OCI-LY7 (cell line): ENCODE results near the gene LHX3. TPM values are rescaled to one million over a fixed set of nuclear protein-coding genes. Genes with fewer than 3 reads are reported as not detected.

Experiments used
- BruUV-seq: library from RNA; stranded (reverse); fragments of 400-500 nt; replicated peaks from 2 replicates; lab custom pipeline; 2021; lab: Mats Ljungman, UMichigan
- CTCF ChIA-PET: fragments of 300-600 bp; sonication (Branson Sonifier 250); formaldehyde crosslinking; loops from one replicate; lab custom pipeline; 2022; ENCODE audit warnings: antibody characterized with exemption; ENCODE audit not compliant: unreplicated experiment; lab: Charles Lee
- POLR2A ChIA-PET: fragments of 300-600 bp; sonication (Branson Sonifier 250); formaldehyde crosslinking; loops from one replicate; lab custom pipeline; 2022; ENCODE audit warnings: antibody characterized with exemption; lab: Charles Lee
- DNase-seq: peaks from one replicate; pipeline ENCODE4 v3.0.0-alpha.2; 2015; ENCODE audit warnings: low spot score
- H2AFZ ChIP-seq: fragments of 200-600 bp; sonication (generic), shearing (Covaris generic); 2 replicates; pipeline ENCODE4 v1.6.1; 2014; ENCODE audit warnings: mild to moderate bottlenecking, antibody characterized with exemption, low read length, moderate library complexity
- H3K27ac ChIP-seq: fragments of 200-600 bp; sonication (generic); 2 replicates; pipeline ENCODE4 v1.5.1; 2014; ENCODE audit warnings: mixed run types, low read depth, mild to moderate bottlenecking, moderate library complexity, low read length, inconsistent platforms; ENCODE audit not compliant: poor library complexity, severe bottlenecking
- H3K36me3 ChIP-seq: fragments of 200-600 bp; sonication (generic); 2 replicates; pipeline ENCODE4 v1.6.1; 2014; ENCODE audit warnings: mild to moderate bottlenecking, antibody characterized with exemption, low read length, moderate library complexity, mixed read lengths; ENCODE audit not compliant: insufficient read depth
- H3K4me1 ChIP-seq: fragments of 200-600 bp; sonication (generic); 2 replicates; pipeline ENCODE4 v1.5.1; 2014; ENCODE audit warnings: mild to moderate bottlenecking, low read length; ENCODE audit not compliant: insufficient read depth, poor library complexity, severe bottlenecking
- H3K4me2 ChIP-seq: fragments of 200-600 bp; sonication (generic); 2 replicates; pipeline ENCODE4 v1.6.1; 2014; ENCODE audit warnings: mild to moderate bottlenecking, low read length
- H3K4me3 ChIP-seq: fragments of 200-600 bp; sonication (generic); 2 replicates; pipeline ENCODE4 v1.5.1; 2014; ENCODE audit warnings: mild to moderate bottlenecking, low read depth, low read length; ENCODE audit not compliant: poor library complexity, severe bottlenecking
- H3K79me2 ChIP-seq: fragments of 200-600 bp; sonication (generic); 2 replicates; pipeline ENCODE4 v1.6.1; 2016; ENCODE audit warnings: low read depth, mild to moderate bottlenecking, low read length, moderate library complexity, mixed read lengths; ENCODE audit not compliant: insufficient read depth
- H3K9me2 ChIP-seq: fragments of 200-600 bp; sonication (generic); 2 replicates; pipeline ENCODE4 v1.6.1; 2016; ENCODE audit warnings: mild to moderate bottlenecking, low read length, mixed read lengths; ENCODE audit not compliant: insufficient read depth
- H3K9me3 ChIP-seq: fragments of 200-600 bp; sonication (generic); 2 replicates; pipeline ENCODE4 v1.6.1; 2014; ENCODE audit warnings: mild to moderate bottlenecking, mixed run types, low read length, mixed read lengths
- H4K20me1 ChIP-seq: fragments of 200-600 bp; sonication (generic); 2 replicates; pipeline ENCODE4 v1.6.1; 2014; ENCODE audit warnings: mild to moderate bottlenecking, antibody characterized with exemption, low read length, moderate library complexity, mixed read lengths; ENCODE audit not compliant: insufficient read depth
- CTCF ChIP-seq: fragments of 200-600 bp; sonication (generic); conservative IDR thresholded peaks from 2 replicates; pipeline ENCODE4 v1.5.1; 2014; ENCODE audit warnings: mild to moderate bottlenecking, antibody characterized with exemption, low read length, moderate library complexity, mixed read lengths
- EZH2phosphoT487 ChIP-seq: fragments of 200-600 bp; sonication (generic); IDR thresholded peaks from 2 replicates; pipeline ENCODE4 v1.6.1; 2018; ENCODE audit warnings: low read depth, borderline replicate concordance, mild to moderate bottlenecking, mixed run types, antibody characterized with exemption, low read length, moderate library complexity, mixed read lengths
- intact Hi-C: fragments of 100-400 bp; cut with micrococcal nuclease; formaldehyde crosslinking; loops from one replicate; pipeline ENCODE4 v1.10.0; 2022; ENCODE audit not compliant: unreplicated experiment
- total RNA-seq, 2 experiments: library from RNA; depleted of rRNA in 1 of 2; stranded (reverse); fragments of >200 nt in 1 of 2; shearing (Covaris generic) in 1 of 2; gene quantifications; 2 replicates each; pipeline ENCODE4 v1.2.3, GENCODE V29; 2014 to 2022

The LHX3 gene
- total RNA-seq, 2 experiments from 2014 or later, result 0.15 TPM; not detected in 1

- Histone ChIP-seq H3K27ac (peak overlapping the region; percentile 97), H3K4me3 (peak overlapping the region; percentile 56), H3K9me3 (no peaks in the 10 kb centered on the region), H3K4me2 (peak overlapping the region; percentile 81), H2AFZ (no peak overlapping the region; the same call in 1 of the 2 replicates), H3K4me1 (peaks cover 68% of the 10 kb centered on the region), H3K36me3 (peaks cover 82% of the 10 kb centered on the region), H3K79me2 (peaks cover 44% of the 10 kb centered on the region; the same call in 1 of the 2 replicates), H3K9me2 (no peaks in the 10 kb centered on the region), H4K20me1 (no peaks in the 10 kb centered on the region)
- TF ChIP-seq CTCF, result no peak
- TF ChIP-seq EZH2phosphoT487, result no peak
- no TSS peak for BruUV-seq
- intact Hi-C loops, result loop anchor here (2.0 kb wide), 2 partner anchors 43 to 59 kb away; no protein-coding TSS in a partner anchor
- CTCF ChIA-PET, result interaction anchor here (0.5 to 1.3 kb wide), 4 partner anchors 14 to 328 kb away, joined by 3 to 8 read pairs (median 4); no protein-coding TSS in a partner anchor
- POLR2A ChIA-PET, result interaction anchor here (0.7 to 1.1 kb wide), 3 partner anchors 12 to 38 kb away, joined by 3 to 4 read pairs (median 3); no protein-coding TSS in a partner anchor
- DNase-seq, result peak; percentile 44
Measured at GRCh38 chr9:136223871-136224640, 19.1 kb upstream of the LHX3 start.

GRCh38 chr9:136222906-136223285, 18.0 kb upstream of the LHX3 start:
- intact Hi-C loops, result loop anchor here (2.0 kb wide), 1 partner anchor 60 kb away; no protein-coding TSS in a partner anchor
- Histone ChIP-seq H4K20me1 (no peaks in the 10 kb centered on the region), H3K9me2 (no peaks in the 10 kb centered on the region), H2AFZ (no peak overlapping the region), H3K4me3 (peak overlapping the region; percentile 56), H3K4me2 (peak overlapping the region; percentile 81), H3K27ac (peak overlapping the region; percentile 97), H3K36me3 (peaks cover 86% of the 10 kb centered on the region), H3K4me1 (peaks cover 66% of the 10 kb centered on the region), H3K79me2 (peaks cover 34% of the 10 kb centered on the region; the same call in 1 of the 2 replicates), H3K9me3 (no peaks in the 10 kb centered on the region)
- no TSS peak for BruUV-seq
- ChIA-PET CTCF (interaction anchor here (0.7 to 1.1 kb wide), 2 partner anchors 15 to 21 kb away, joined by 3 to 4 read pairs; no protein-coding TSS in a partner anchor), POLR2A (interaction anchor here (1.1 kb wide), 3 partner anchors 11 to 20 kb away, joined by 3 to 6 read pairs (median 3); no protein-coding TSS in a partner anchor)
- peak; percentile 85 for DNase-seq
- TF ChIP-seq CTCF (peak; percentile 47), EZH2phosphoT487 (no peak)
